DMS153 (cell line): ENCODE results near the gene KLHL17.
"Not testable (repeated sequence)": the region's sequence is repeated elsewhere in the genome, so short reads cannot be mapped to it uniquely, and the experiment has no call there.

ENCODE experiments used
- DNase-seq: peaks from one replicate; lab custom pipeline; 2025; lab: John Stamatoyannopoulos, UW

Gene KLHL17

GRCh38 chr1:1003618-1004419 is 43.4 kb downstream of the KLHL17 start:
- DNase-seq = no peak

GRCh38 chr1:1004420-1004779 is 44.0 kb downstream of the KLHL17 start:
- no peak for DNase-seq

GRCh38 chr1:1004780-1005697 is 44.7 kb downstream of the KLHL17 start:
- peak; percentile 49 for DNase-seq

- DNase-seq = no peak
Observed at GRCh38 chr1:1005774-1006304, 45.5 kb downstream of the KLHL17 start.

- no peak for DNase-seq
Observed at GRCh38 chr1:1006305-1007159, 46.1 kb downstream of the KLHL17 start.

GRCh38 chr1:1010131-1010530 is 49.7 kb downstream of the KLHL17 start:
- DNase-seq = not testable (repeated sequence)

GRCh38 chr1:1011396-1011949 is 51.1 kb downstream of the KLHL17 start:
- no peak for DNase-seq

GRCh38 chr1:1012736-1013104 is 52.3 kb downstream of the KLHL17 start:
- DNase-seq = not testable (repeated sequence)

- DNase-seq = peak; percentile 82
Observed at GRCh38 chr1:1013105-1013921, 52.9 kb downstream of the KLHL17 start, which contains the start of gene ISG15. Gene ISG15, plus strand, starts transcription at chr1:1013497. Its CDS starts 77 bp downstream, at chr1:1013574.

- DNase-seq = peak; percentile 72
Observed at GRCh38 chr1:1013922-1014648, 53.7 kb downstream of the KLHL17 start.

GRCh38 chr1:1014799-1015681 is 54.7 kb downstream of the KLHL17 start:
- no peak for DNase-seq
